CD8-positive, alpha-beta memory T cell (primary cell): Measurements from ENCODE around the gene PADI1. TPM values are rescaled to one million over a fixed set of nuclear protein-coding genes. Genes with fewer than 3 reads are reported as not detected.

ENCODE experiments used
- CTCF ChIA-PET: fragments of 350-600 bp; sonication (Branson Sonifier 250); formaldehyde crosslinking; loops from one replicate; lab custom pipeline; 2021; ENCODE audit warnings: antibody characterized with exemption; lab: Charles Lee
- POLR2A ChIA-PET: fragments of 350-600 bp; sonication (Branson Sonifier 250); formaldehyde crosslinking; loops from one replicate; lab custom pipeline; 2021; ENCODE audit warnings: antibody characterized with exemption; lab: Charles Lee
- DNase-seq, 5 donors: peaks; one replicate each; pipeline versions ENCODE4 v3.0.0 to v3.0.0-alpha.2; 2020 to 2022; ENCODE audit warnings: mixed read lengths in 1 of 5
- H3K27ac ChIP-seq: one replicate; pipeline ENCODE4 v1.7.0; 2013; ENCODE audit warnings: low read depth, mild to moderate bottlenecking, low read length, moderate library complexity
- H3K27me3 ChIP-seq: 2 replicates; pipeline ENCODE4 v1.7.0; 2013; ENCODE audit warnings: low read length, mild to moderate bottlenecking; ENCODE audit not compliant: insufficient read depth, poor library complexity, severe bottlenecking
- H3K36me3 ChIP-seq: 2 replicates; pipeline ENCODE4 v1.7.0; 2013; ENCODE audit warnings: mild to moderate bottlenecking, low read length, moderate library complexity; ENCODE audit not compliant: insufficient read depth
- H3K4me1 ChIP-seq: 2 replicates; pipeline ENCODE4 v1.7.0; 2013; ENCODE audit warnings: mild to moderate bottlenecking, low read length, moderate library complexity; ENCODE audit not compliant: insufficient read depth
- H3K4me3 ChIP-seq: 2 replicates; pipeline ENCODE4 v1.7.0; 2013; ENCODE audit warnings: mild to moderate bottlenecking, low read length
- H3K9me3 ChIP-seq: 2 replicates; pipeline ENCODE4 v1.7.0; 2013; ENCODE audit warnings: mild to moderate bottlenecking, low read length
- H3K27ac Mint-ChIP-seq, 8 donors: one replicate each; pipeline ENCODE4 v1.8.0; 2020 to 2021; ENCODE audit warnings: mixed read lengths in 8 of 8, mild to moderate bottlenecking in 6 of 8, inconsistent platforms in 3 of 8, moderate library complexity in 3 of 8
- H3K27me3 Mint-ChIP-seq, 2 donors: one replicate each; pipeline ENCODE4 v1.8.0; 2020 to 2021; ENCODE audit warnings: mixed read lengths in 2 of 2, mild to moderate bottlenecking in 1 of 2, moderate library complexity in 1 of 2
- H3K36me3 Mint-ChIP-seq, 3 donors: one replicate each; pipeline ENCODE4 v1.8.0; 2020 to 2021; ENCODE audit warnings: mixed read lengths in 3 of 3, inconsistent platforms in 1 of 3, mild to moderate bottlenecking in 1 of 3
- H3K4me1 Mint-ChIP-seq, 3 donors: one replicate each; pipeline ENCODE4 v1.8.0; 2020 to 2021; ENCODE audit warnings: mixed read lengths in 3 of 3, inconsistent platforms in 1 of 3, mild to moderate bottlenecking in 1 of 3
- H3K4me3 Mint-ChIP-seq, 7 donors: one replicate each; pipeline ENCODE4 v1.8.0; 2020 to 2021; ENCODE audit warnings: mixed read lengths in 7 of 7, mild to moderate bottlenecking in 6 of 7, moderate library complexity in 4 of 7, inconsistent platforms in 2 of 7
- H3K9me3 Mint-ChIP-seq, 5 donors: one replicate each; pipeline ENCODE4 v1.8.0; 2020 to 2022; ENCODE audit warnings: mixed read lengths in 5 of 5, mild to moderate bottlenecking in 3 of 5, moderate library complexity in 2 of 5, inconsistent platforms in 1 of 5
- polyA plus RNA-seq: library from polyadenylated mRNA; unstranded; fragments of 300-500 nt; fragmentation: Illumina TruSeq; gene quantifications from one replicate; pipeline ENCODE4 v1.2.3, GENCODE V29; 2021
- total RNA-seq, 2 experiments: library from RNA; stranded (reverse); gene quantifications; one replicate each; pipeline ENCODE4 v1.2.3, GENCODE V29; 2021

Gene PADI1, protein sequence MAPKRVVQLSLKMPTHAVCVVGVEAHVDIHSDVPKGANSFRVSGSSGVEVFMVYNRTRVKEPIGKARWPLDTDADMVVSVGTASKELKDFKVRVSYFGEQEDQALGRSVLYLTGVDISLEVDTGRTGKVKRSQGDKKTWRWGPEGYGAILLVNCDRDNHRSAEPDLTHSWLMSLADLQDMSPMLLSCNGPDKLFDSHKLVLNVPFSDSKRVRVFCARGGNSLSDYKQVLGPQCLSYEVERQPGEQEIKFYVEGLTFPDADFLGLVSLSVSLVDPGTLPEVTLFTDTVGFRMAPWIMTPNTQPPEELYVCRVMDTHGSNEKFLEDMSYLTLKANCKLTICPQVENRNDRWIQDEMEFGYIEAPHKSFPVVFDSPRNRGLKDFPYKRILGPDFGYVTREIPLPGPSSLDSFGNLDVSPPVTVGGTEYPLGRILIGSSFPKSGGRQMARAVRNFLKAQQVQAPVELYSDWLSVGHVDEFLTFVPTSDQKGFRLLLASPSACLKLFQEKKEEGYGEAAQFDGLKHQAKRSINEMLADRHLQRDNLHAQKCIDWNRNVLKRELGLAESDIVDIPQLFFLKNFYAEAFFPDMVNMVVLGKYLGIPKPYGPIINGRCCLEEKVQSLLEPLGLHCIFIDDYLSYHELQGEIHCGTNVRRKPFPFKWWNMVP
- total RNA-seq (not detected), polyA plus RNA-seq (not detected)

DNA sequence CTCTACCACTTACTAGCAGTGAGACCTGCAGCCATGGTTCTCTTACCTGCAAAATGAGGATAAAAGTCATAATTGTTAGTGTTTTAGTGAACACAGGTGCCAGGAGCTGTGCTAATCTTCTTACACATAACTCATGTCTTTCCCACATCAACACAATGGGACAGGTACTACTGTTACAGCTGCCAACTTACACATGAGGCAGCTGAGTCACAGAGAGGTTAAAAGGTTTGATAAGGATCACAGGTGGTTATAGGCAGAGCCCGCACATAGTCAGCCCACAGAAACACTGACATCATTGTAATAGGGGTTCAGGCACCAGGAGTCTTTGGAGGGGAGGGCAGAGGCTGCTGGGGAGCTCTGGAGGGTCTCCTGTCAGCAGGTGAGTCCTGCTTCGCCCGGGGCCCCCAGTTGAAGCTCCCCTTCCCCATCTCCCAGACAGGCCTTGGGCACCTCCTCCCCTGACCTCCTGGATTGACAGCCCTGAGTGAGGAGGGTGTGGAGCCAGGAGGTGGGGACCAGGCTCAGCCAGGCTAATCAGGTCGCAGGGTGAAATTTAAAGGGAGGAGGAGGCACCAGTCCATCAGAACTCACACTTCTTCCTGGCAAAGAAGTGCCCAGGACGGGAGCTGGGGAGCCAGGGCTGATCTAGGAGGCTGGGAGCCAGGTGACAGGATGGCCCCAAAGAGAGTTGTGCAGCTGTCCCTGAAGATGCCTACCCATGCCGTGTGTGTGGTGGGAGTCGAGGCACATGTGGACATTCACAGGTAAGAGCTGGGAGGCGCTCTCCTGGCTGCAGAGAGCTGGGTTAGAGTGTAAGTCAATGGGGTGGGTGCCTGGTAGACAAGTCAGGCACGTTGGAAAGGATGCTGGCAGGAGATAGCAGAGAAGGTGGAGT is at the start of gene PADI1:
TSS of gene PADI1 (plus strand) at position 583 of the 895 bp plus-strand sequence. CDS start at position 673, 90 bp downstream.
- Mint-ChIP-seq H3K27me3 (peaks cover 25 to 35% of the 10 kb centered on the region in 2 donors), H3K36me3 (peaks cover 0 to 3% (median 0%) of the 10 kb centered on the region in 3 donors), H3K9me3 (no peaks in the 10 kb centered on the region), H3K27ac (peak within 1 kb of the TSS in 2 of 8 donors; percentile 45), H3K4me1 (peaks cover 31 to 70% (median 42%) of the 10 kb centered on the region in 3 donors), H3K4me3 (no peak within 1 kb of the TSS)
- Histone ChIP-seq H3K27ac (no peak within 1 kb of the TSS), H3K4me3 (no peak within 1 kb of the TSS), H3K27me3 (no peaks in the 10 kb centered on the region), H3K36me3 (no peaks in the 10 kb centered on the region), H3K4me1 (peaks cover 20% of the 10 kb centered on the region), H3K9me3 (no peaks in the 10 kb centered on the region)
- ChIA-PET POLR2A (no interaction called here), CTCF (interaction anchor here (0.9 to 2.1 kb wide), 2 partner anchors 9 to 32 kb away, joined by 3 to 4 read pairs; no protein-coding TSS in a partner anchor)
- DNase-seq, result peak in 1 of 5 donors; percentile 38

DNA sequence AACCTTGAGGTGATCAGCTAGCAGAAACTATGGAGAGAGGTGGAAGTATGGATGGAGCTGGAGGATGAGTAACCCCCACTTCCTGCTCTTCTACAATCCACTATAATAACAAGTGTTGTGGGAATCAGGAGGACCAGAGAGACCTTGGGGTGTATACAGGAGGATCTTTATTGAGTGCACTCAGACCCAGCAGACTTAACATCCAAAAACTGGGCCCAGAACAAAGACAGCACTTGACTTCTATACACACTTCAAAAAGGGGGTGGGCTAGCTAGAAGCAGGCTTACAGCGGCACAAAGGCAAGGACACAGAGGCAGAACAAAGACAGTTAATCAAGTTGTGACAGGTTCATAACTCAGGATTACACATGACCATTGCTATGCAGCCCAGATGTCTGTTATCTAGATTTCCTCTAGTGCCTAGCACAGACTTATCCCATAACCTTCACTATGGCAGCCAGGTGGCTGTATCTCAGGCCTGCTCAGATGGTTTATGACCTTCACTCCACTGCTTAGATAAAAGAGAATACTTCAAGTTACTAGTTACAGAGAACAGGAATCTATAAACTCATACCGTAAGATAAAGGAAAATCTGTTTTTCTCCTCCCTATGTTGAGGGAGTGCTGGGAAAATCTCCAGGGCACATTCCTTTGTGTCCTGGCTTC is 49.5 kb upstream of the PADI1 start:
- no peak overlapping the region for H3K4me3 ChIP-seq

DNA sequence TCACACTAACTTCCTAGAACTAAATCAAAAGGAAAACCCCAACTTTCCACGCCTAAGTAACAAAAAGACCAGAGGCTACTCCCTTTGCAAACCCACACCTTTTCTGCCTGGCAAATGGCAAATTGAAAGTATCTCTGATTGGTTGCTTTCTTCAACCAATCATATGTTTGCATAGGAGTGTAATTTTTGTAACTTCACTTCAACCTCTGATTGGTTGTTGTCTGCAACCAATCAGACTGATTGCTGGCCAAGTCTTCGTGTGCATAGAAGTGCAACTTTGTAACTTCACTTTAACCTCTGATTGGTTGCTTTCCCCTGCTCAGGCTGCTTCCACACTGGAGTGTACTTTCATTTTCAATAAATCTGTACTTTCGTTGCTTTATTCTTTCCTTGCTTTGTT is 48.8 kb upstream of the PADI1 start:
- Mint-ChIP-seq H3K9me3 (peaks cover 36 to 64% (median 59%) of the 10 kb centered on the region in 5 donors), H3K4me3 (no peak overlapping the region), H3K36me3 (peaks cover 0 to 52% (median 12%) of the 10 kb centered on the region in 3 donors), H3K27me3 (peaks cover 35% of the 10 kb centered on the region in 2 donors), H3K4me1 (no peaks in the 10 kb centered on the region), H3K27ac (no peak overlapping the region)
- DNase-seq, result no peak
- POLR2A ChIA-PET, result no interaction called here
- Histone ChIP-seq H3K36me3 (no peaks in the 10 kb centered on the region), H3K4me1 (no peaks in the 10 kb centered on the region), H3K27ac (no peak overlapping the region), H3K9me3 (peaks cover 15% of the 10 kb centered on the region), H3K4me3 (no peak overlapping the region), H3K27me3 (no peaks in the 10 kb centered on the region)
- CTCF ChIA-PET, result no interaction called here

More for the DNA sequence above, 49.5 kb upstream of the PADI1 start:
- Histone ChIP-seq H3K9me3 (peaks cover 15% of the 10 kb centered on the region), H3K36me3 (no peaks in the 10 kb centered on the region), H3K27ac (no peak overlapping the region), H3K27me3 (no peaks in the 10 kb centered on the region), H3K4me1 (no peaks in the 10 kb centered on the region)
- Mint-ChIP-seq H3K4me3 (peak overlapping the region in 1 of 7 donors; percentile 72), H3K27ac (no peak overlapping the region), H3K4me1 (no peaks in the 10 kb centered on the region), H3K9me3 (peaks cover 39 to 67% (median 59%) of the 10 kb centered on the region in 5 donors), H3K36me3 (peaks cover 0 to 55% (median 12%) of the 10 kb centered on the region in 3 donors), H3K27me3 (peaks cover 39 to 40% of the 10 kb centered on the region in 2 donors)
- ChIA-PET CTCF (no interaction called here), POLR2A (no interaction called here)
- no peak for DNase-seq

DNA sequence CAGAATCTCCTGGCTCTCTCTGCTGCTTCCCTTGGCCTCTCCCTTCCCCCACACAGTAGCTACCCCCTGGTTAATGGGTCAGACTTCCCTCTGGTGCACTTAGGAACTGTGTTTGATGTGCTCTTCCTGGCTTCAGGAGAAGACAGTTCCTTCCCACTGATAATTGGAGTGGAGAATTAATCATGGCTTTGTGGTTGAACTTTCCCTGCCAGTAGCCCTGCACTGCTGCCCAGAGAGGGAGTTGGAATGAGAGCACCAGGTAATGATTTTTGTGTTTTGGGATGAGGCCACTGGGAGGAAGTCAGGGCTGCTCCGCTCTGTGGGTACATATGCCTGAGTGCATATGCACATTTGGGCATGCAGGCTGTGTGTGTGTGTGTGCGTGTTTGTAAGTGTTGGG is 46.0 kb upstream of the PADI1 start:
- peaks cover 12% of the 10 kb centered on the region for H3K9me3 ChIP-seq
- DNase-seq, result no peak
- no peaks in the 10 kb centered on the region for H3K4me1 ChIP-seq
- Mint-ChIP-seq H3K27ac (no peak overlapping the region), H3K4me1 (no peaks in the 10 kb centered on the region), H3K9me3 (peaks cover 23 to 39% (median 36%) of the 10 kb centered on the region in 5 donors), H3K36me3 (peaks cover 0 to 33% (median 10%) of the 10 kb centered on the region in 3 donors), H3K27me3 (peaks cover 17 to 21% of the 10 kb centered on the region in 2 donors), H3K4me3 (no peak overlapping the region)
- no peaks in the 10 kb centered on the region for H3K27me3 ChIP-seq
- no peak overlapping the region for H3K27ac ChIP-seq
- CTCF ChIA-PET, result no interaction called here
- POLR2A ChIA-PET, result no interaction called here
- H3K4me3 ChIP-seq, result no peak overlapping the region
- no peaks in the 10 kb centered on the region for H3K36me3 ChIP-seq

DNA sequence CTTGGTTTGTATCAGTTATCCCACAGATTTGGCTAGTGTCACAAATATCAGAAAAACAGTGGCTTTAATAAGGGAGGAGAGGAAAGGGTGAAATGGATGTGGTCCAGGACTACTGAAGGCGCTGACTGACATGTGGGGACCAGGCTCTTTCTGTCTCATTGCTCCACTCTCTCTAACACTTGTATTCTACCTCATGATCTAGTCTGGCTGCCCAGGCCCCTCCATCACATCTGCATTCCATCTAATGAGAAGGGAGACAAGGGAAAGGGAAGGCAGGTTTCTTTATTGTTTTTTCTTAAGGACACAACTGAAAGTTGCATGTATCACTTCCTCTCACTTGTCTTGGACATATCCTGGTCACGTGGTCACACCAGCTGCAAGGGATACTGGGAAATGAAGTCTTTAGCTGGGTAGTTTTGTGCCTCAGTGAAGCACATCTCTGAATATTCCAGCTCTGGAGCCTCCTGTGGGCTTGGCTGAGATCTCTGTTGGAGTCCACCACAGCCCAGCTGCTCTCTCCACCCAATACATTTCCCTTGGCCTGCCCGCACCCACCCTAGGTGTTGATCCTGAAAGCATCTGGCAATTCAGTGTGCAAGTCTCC is 43.7 kb upstream of the PADI1 start:
- Mint-ChIP-seq H3K27ac (peak overlapping the region in 1 of 8 donors; percentile 45), H3K9me3 (peaks cover 9 to 17% (median 16%) of the 10 kb centered on the region in 5 donors), H3K36me3 (peaks cover 0 to 15% (median 0%) of the 10 kb centered on the region in 3 donors), H3K4me1 (no peaks in the 10 kb centered on the region), H3K27me3 (peaks cover 9 to 21% of the 10 kb centered on the region in 2 donors), H3K4me3 (no peak overlapping the region)
- Histone ChIP-seq H3K27ac (no peak overlapping the region), H3K9me3 (no peaks in the 10 kb centered on the region), H3K4me1 (no peaks in the 10 kb centered on the region), H3K4me3 (no peak overlapping the region), H3K36me3 (no peaks in the 10 kb centered on the region), H3K27me3 (peaks cover 3% of the 10 kb centered on the region)
- POLR2A ChIA-PET, result no interaction called here
- CTCF ChIA-PET, result no interaction called here
- no peak for DNase-seq

DNA sequence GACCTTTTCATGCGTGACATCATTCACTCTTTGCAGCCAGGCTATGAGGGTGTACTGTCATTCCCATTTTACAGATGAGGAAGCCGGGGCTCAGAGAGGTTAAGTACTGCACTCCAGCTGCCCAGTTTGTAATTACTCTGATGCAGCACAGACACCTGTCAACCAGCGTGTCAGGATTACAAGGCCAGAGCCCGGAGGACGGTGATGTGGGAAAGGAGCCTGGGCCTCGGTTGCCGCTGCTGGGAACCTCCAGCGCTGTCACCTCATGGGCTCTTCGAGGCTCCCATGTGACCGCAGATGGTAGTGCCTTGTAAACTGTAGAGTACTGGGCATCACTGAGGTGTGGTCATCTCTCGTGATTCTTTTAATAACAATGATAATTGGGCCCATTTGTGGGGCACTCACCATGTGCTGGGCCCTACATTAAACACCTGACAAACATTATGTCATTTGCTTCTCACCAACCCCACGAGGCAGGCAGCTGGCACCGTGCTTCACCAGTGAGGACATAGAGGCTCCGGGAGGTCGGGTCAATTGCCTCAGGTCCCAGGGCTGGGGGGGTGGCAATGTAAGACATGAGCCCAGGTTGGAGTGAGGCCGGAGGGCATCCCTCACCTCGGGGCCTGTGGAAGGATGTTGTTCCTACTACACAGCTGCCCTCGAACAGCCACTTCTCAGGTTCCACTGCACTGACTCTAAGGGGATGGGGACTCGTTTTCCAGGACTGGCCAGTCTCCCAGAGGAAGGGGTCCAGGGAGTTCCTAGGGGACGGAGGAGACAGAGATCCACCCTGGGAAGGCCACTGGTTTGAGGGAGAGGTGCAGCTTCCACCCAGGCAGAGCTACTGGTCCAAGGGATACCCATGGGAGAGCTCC is 42.8 kb upstream of the PADI1 start:
- Mint-ChIP-seq H3K4me3 (no peak overlapping the region), H3K9me3 (peaks cover 5 to 8% (median 8%) of the 10 kb centered on the region in 5 donors), H3K4me1 (no peaks in the 10 kb centered on the region), H3K27ac (peak overlapping the region in 1 of 8 donors; percentile 51), H3K27me3 (peaks cover 4 to 25% of the 10 kb centered on the region in 2 donors), H3K36me3 (peaks cover 0 to 10% (median 0%) of the 10 kb centered on the region in 3 donors)
- H3K4me1 ChIP-seq, result no peaks in the 10 kb centered on the region
- no peaks in the 10 kb centered on the region for H3K36me3 ChIP-seq
- CTCF ChIA-PET, result no interaction called here
- H3K4me3 ChIP-seq, result no peak overlapping the region
- no peak overlapping the region for H3K27ac ChIP-seq
- no peaks in the 10 kb centered on the region for H3K9me3 ChIP-seq
- peaks cover 4% of the 10 kb centered on the region for H3K27me3 ChIP-seq
- no peak for DNase-seq
- POLR2A ChIA-PET, result interaction anchor here (0.5 kb wide), 1 partner anchor 786 kb away, joined by 3 read pairs; no protein-coding TSS in a partner anchor
